DND-41 (cell line): ENCODE measurements around the gene LRRC4.
A peak's percentile ranks its signal among the peaks of the same experiment; 100 is the strongest.

ENCODE experiments used
- ATAC-seq: fragments of 200-7000 bp; cut with Tn5 transposase; 3 replicates; pipeline ENCODE4 v1.9.1; 2021; ENCODE audit warnings: low read depth; ENCODE audit not compliant: insufficient read depth
- DNase-seq: peaks from one replicate; pipeline ENCODE4 v3.0.0-alpha.2; 2020
- H2AFZ ChIP-seq: 2 replicates; pipeline ENCODE4 v1.6.0; 2012; ENCODE audit warnings: low read depth, low read length
- H3K27ac ChIP-seq: 2 replicates; pipeline ENCODE4 v1.5.1; 2012; ENCODE audit warnings: low read length, inconsistent platforms
- H3K27me3 ChIP-seq: fragments of 200-600 bp; sonication (generic); 2 replicates; pipeline ENCODE4 v1.6.0; 2012; ENCODE audit warnings: low read length, mild to moderate bottlenecking, inconsistent platforms; ENCODE audit not compliant: insufficient read depth, poor library complexity
- H3K36me3 ChIP-seq: 2 replicates; pipeline ENCODE4 v1.5.1; 2012; ENCODE audit warnings: low read length, inconsistent platforms; ENCODE audit not compliant: insufficient read depth
- H3K4me1 ChIP-seq: 2 replicates; pipeline ENCODE4 v1.5.1; 2012; ENCODE audit warnings: mild to moderate bottlenecking, low read length; ENCODE audit not compliant: insufficient read depth
- H3K4me2 ChIP-seq: 2 replicates; pipeline ENCODE4 v1.6.0; 2012; ENCODE audit warnings: mild to moderate bottlenecking, moderate library complexity, low read length, inconsistent platforms; ENCODE audit not compliant: insufficient read depth
- H3K4me3 ChIP-seq, 2 experiments: fragments of 200-600 bp in 1 of 2; shearing (Covaris generic) in 1 of 2; 2 replicates each; pipeline ENCODE4 v1.5.1; 2012 to 2016; ENCODE audit warnings: inconsistent platforms in 2 of 2, low read length in 2 of 2, mild to moderate bottlenecking in 2 of 2, low read depth in 1 of 2, moderate library complexity in 1 of 2
- H3K79me2 ChIP-seq: 2 replicates; pipeline ENCODE4 v1.6.0; 2012; ENCODE audit warnings: low read length, inconsistent platforms; ENCODE audit not compliant: insufficient read depth
- H3K9ac ChIP-seq: 2 replicates; pipeline ENCODE4 v1.6.0; 2012; ENCODE audit warnings: low read depth, mild to moderate bottlenecking, inconsistent platforms, low read length, moderate library complexity
- H3K9me3 ChIP-seq: 2 replicates; pipeline ENCODE4 v1.5.1; 2012; ENCODE audit warnings: low read length, moderate library complexity, mild to moderate bottlenecking, inconsistent platforms; ENCODE audit not compliant: insufficient read depth, severe bottlenecking
- H4K20me1 ChIP-seq: 2 replicates; pipeline ENCODE4 v1.6.0; 2012; ENCODE audit warnings: low read length; ENCODE audit not compliant: insufficient read depth
- CTCF ChIP-seq: IDR thresholded peaks from 2 replicates; pipeline ENCODE4 v1.5.1; 2012; ENCODE audit warnings: borderline replicate concordance, low read length, moderate library complexity, mild to moderate bottlenecking; ENCODE audit not compliant: poor library complexity, severe bottlenecking; ENCODE audit errors: extremely low read depth
- EZH2 ChIP-seq: IDR thresholded peaks from 3 replicates; pipeline ENCODE4 v1.6.1; 2012; ENCODE audit warnings: borderline replicate concordance, low read depth, mild to moderate bottlenecking, moderate library complexity, low read length, inconsistent platforms; ENCODE audit not compliant: severe bottlenecking

The LRRC4 gene

GRCh38 chr7:128059143-128059988 lies 28.1 kb upstream of the LRRC4 start:
- Histone ChIP-seq H4K20me1 (peaks cover 23% of the 10 kb centered on the region), H3K27me3 (no peaks in the 10 kb centered on the region), H3K79me2 (no peaks in the 10 kb centered on the region), H3K9ac (no peak overlapping the region), H3K27ac (no peak overlapping the region), H3K36me3 (0 out of 2 replicates have a peak, but pooled peaks cover 7% of the 10 kb centered on the region), H3K9me3 (no peaks in the 10 kb centered on the region), H2AFZ (no peak overlapping the region), H3K4me1 (peaks cover 18% of the 10 kb centered on the region), H3K4me2 (no peak overlapping the region), H3K4me3 (no peak overlapping the region)
- peak; percentile 96 for ATAC-seq
- peak; percentile 32 for DNase-seq
- TF ChIP-seq CTCF, result no peak
- TF ChIP-seq EZH2, result no peak

GRCh38 chr7:128057909-128058308 lies 26.7 kb upstream of the LRRC4 start:
- Histone ChIP-seq H3K27ac (no peak overlapping the region), H3K9me3 (no peaks in the 10 kb centered on the region), H2AFZ (no peak overlapping the region), H3K4me3 (no peak overlapping the region), H3K4me2 (no peak overlapping the region), H3K4me1 (peaks cover 18% of the 10 kb centered on the region), H3K36me3 (0 out of 2 replicates have a peak, but pooled peaks cover 11% of the 10 kb centered on the region), H3K79me2 (no peaks in the 10 kb centered on the region), H3K27me3 (no peaks in the 10 kb centered on the region), H4K20me1 (peaks cover 23% of the 10 kb centered on the region), H3K9ac (no peak overlapping the region)
- TF ChIP-seq EZH2 (no peak), CTCF (no peak)
- DNase-seq, result no peak
- ATAC-seq, result no peak

GRCh38 chr7:128056901-128057300 lies 25.7 kb upstream of the LRRC4 start:
- Histone ChIP-seq H3K9ac (no peak overlapping the region), H3K4me2 (no peak overlapping the region), H3K4me1 (peaks cover 18% of the 10 kb centered on the region), H3K36me3 (0 out of 2 replicates have a peak, but pooled peaks cover 11% of the 10 kb centered on the region), H4K20me1 (peaks cover 25% of the 10 kb centered on the region), H3K4me3 (no peak overlapping the region), H3K9me3 (no peaks in the 10 kb centered on the region), H2AFZ (no peak overlapping the region), H3K27me3 (no peaks in the 10 kb centered on the region), H3K27ac (no peak overlapping the region), H3K79me2 (no peaks in the 10 kb centered on the region)
- TF ChIP-seq CTCF, result no peak
- no peak for TF ChIP-seq EZH2
- ATAC-seq, result no peak
- no peak for DNase-seq
